HEK293T (cell line): ENCODE data around the gene CDHR2.

Source experiments
- CTCF ChIA-PET: fragments of 350-600 bp; formaldehyde crosslinking; extraction: SDS; loops from one replicate; lab custom pipeline; 2021; ENCODE audit warnings: antibody characterized with exemption, inconsistent platforms; lab: Yijun Ruan, JAX
- POLR2A ChIA-PET: fragments of 350-600 bp; formaldehyde crosslinking; extraction: SDS; loops from one replicate; lab custom pipeline; 2020; ENCODE audit warnings: antibody characterized with exemption, inconsistent platforms; lab: Yijun Ruan, JAX
- DNase-seq: peaks from one replicate; pipeline ENCODE4 v3.0.0; 2012; ENCODE audit warnings: mixed read lengths; ENCODE audit errors: extremely low spot score
- ARNT ChIP-seq: fragments of 450-650 bp; IDR thresholded peaks from 2 replicates; pipeline ENCODE4 v1.6.1; 2017; ENCODE audit warnings: mild to moderate bottlenecking
- BHLHE40 ChIP-seq: fragments of 450-650 bp; IDR thresholded peaks from 2 replicates; pipeline ENCODE4 v1.6.1; 2016; ENCODE audit warnings: mild to moderate bottlenecking, moderate library complexity, borderline replicate concordance
- CTBP1 ChIP-seq: fragments of 450-650 bp; IDR thresholded peaks from 2 replicates; pipeline ENCODE4 v1.6.1; 2016; ENCODE audit warnings: borderline replicate concordance
- ELF4 ChIP-seq: fragments of 450-650 bp; IDR thresholded peaks from 2 replicates; pipeline ENCODE4 v1.6.1; 2017; ENCODE audit warnings: antibody characterized with exemption
- FOXA1 ChIP-seq: fragments of 450-650 bp; IDR thresholded peaks from 2 replicates; pipeline ENCODE4 v1.6.1; 2016; ENCODE audit warnings: mild to moderate bottlenecking
- FOXK2 ChIP-seq: fragments of 450-650 bp; IDR thresholded peaks from 2 replicates; pipeline ENCODE4 v1.6.1; 2016; ENCODE audit warnings: mild to moderate bottlenecking
- FOXM1 ChIP-seq: fragments of 450-650 bp; IDR thresholded peaks from 2 replicates; pipeline ENCODE4 v1.6.1; 2017; ENCODE audit warnings: mild to moderate bottlenecking, borderline replicate concordance
- HDGF ChIP-seq: fragments of 450-650 bp; IDR thresholded peaks from 2 replicates; pipeline ENCODE4 v1.6.1; 2017; ENCODE audit warnings: antibody characterized with exemption, borderline replicate concordance
- L3MBTL2 ChIP-seq: fragments of 450-650 bp; conservative IDR thresholded peaks from 2 replicates; pipeline ENCODE4 v1.6.1; 2016; ENCODE audit warnings: mild to moderate bottlenecking
- LEF1 ChIP-seq: fragments of 450-650 bp; IDR thresholded peaks from 2 replicates; pipeline ENCODE4 v1.6.1; 2017; ENCODE audit warnings: mild to moderate bottlenecking, borderline replicate concordance
- NFRKB ChIP-seq: fragments of 450-650 bp; IDR thresholded peaks from 2 replicates; pipeline ENCODE4 v1.6.1; 2016; ENCODE audit warnings: mild to moderate bottlenecking, moderate library complexity
- PKNOX1 ChIP-seq: fragments of 450-650 bp; IDR thresholded peaks from 2 replicates; pipeline ENCODE4 v1.6.1; 2016
- SP1 ChIP-seq: fragments of 450-650 bp; IDR thresholded peaks from 2 replicates; pipeline ENCODE4 v1.6.1; 2017
- SUZ12 ChIP-seq: fragments of 450-650 bp; IDR thresholded peaks from 2 replicates; pipeline ENCODE4 v1.6.1; 2016; ENCODE audit warnings: mild to moderate bottlenecking
- TARDBP ChIP-seq: fragments of 450-650 bp; IDR thresholded peaks from 2 replicates; pipeline ENCODE4 v1.6.1; 2016
- ZNF384 ChIP-seq: fragments of 450-650 bp; IDR thresholded peaks from 2 replicates; pipeline ENCODE4 v1.6.1; 2016

Gene CDHR2

GRCh38 chr5:176610435-176610773, 61.3 kb downstream of the CDHR2 start:
- peak; percentile 51 for DNase-seq
- ChIA-PET POLR2A (no interaction called here), CTCF (interaction anchor here (0.6 kb wide), 1 partner anchor 15 kb away, joined by 3 read pairs; no protein-coding TSS in a partner anchor)
- no peak for TF ChIP-seq ELF4
- TF ChIP-seq ARNT: no peak
- no peak for TF ChIP-seq ZNF384
- no peak for TF ChIP-seq CTBP1
- TF ChIP-seq LEF1: no peak
- TF ChIP-seq PKNOX1: no peak
- TF ChIP-seq BHLHE40: no peak

- POLR2A ChIA-PET: no interaction called here
- CTCF ChIA-PET: no interaction called here
- peak; percentile 67 for DNase-seq
- TF ChIP-seq TARDBP (no peak), NFRKB (no peak), FOXK2 (no peak), ELF4 (no peak), HDGF (no peak), SUZ12 (no peak), PKNOX1 (no peak), ARNT (no peak), LEF1 (no peak), FOXA1 (no peak), ZNF384 (no peak), CTBP1 (no peak), BHLHE40 (no peak), L3MBTL2 (no peak), FOXM1 (no peak), SP1 (no peak)
Observed at GRCh38 chr5:176611435-176611834, 62.3 kb downstream of the CDHR2 start.

- POLR2A ChIA-PET: no interaction called here
- TF ChIP-seq PKNOX1: no peak
- TF ChIP-seq NFRKB: no peak
- no peak for TF ChIP-seq SUZ12
- CTCF ChIA-PET: interaction anchor here (0.5 to 0.8 kb wide), 2 partner anchors 47 to 403 kb away, joined by 3 read pairs; no protein-coding TSS in a partner anchor
- DNase-seq: no peak
Observed at GRCh38 chr5:176612008-176612407, 62.9 kb downstream of the CDHR2 start.

- CTCF ChIA-PET: interaction anchor here (0.8 kb wide), 1 partner anchor 47 kb away, joined by 3 read pairs; no protein-coding TSS in a partner anchor
- DNase-seq: no peak
- POLR2A ChIA-PET: no interaction called here
- TF ChIP-seq CTBP1: no peak
Observed at GRCh38 chr5:176612855-176613254, 63.7 kb downstream of the CDHR2 start.

GRCh38 chr5:176614805-176615478, 65.8 kb downstream of the CDHR2 start:
- DNase-seq: no peak
- POLR2A ChIA-PET: interaction anchor here (0.6 kb wide), 1 partner anchor 36 kb away, joined by 3 read pairs; no protein-coding TSS in a partner anchor
- TF ChIP-seq LEF1 (no peak), ELF4 (no peak), FOXK2 (no peak), SP1 (no peak), PKNOX1 (no peak), L3MBTL2 (no peak), ZNF384 (no peak), CTBP1 (no peak), HDGF (no peak), TARDBP (no peak), FOXA1 (no peak), NFRKB (no peak), BHLHE40 (no peak), SUZ12 (no peak), FOXM1 (no peak), ARNT (no peak)
- CTCF ChIA-PET: no interaction called here

- POLR2A ChIA-PET: no interaction called here
- TF ChIP-seq FOXM1 (no peak), SUZ12 (no peak), ELF4 (no peak), SP1 (no peak)
- DNase-seq: no peak
- CTCF ChIA-PET: no interaction called here
Observed at GRCh38 chr5:176616511-176616910, 67.4 kb downstream of the CDHR2 start.
